Stimulated activated CD8-positive, alpha-beta memory T cell treated with anti-CD3 and anti-CD28 coated beads, Interleukin-15, amount 100 ng/mL, for 4 hours (primary cell): Measurements from ENCODE around the gene DCBLD1.

Experiments used
- DNase-seq, 2 donors: peaks; one replicate each; pipeline ENCODE4 v3.0.0-alpha.2; 2020; ENCODE audit warnings: low read depth in 2 of 2

DCBLD1 gene

DNA sequence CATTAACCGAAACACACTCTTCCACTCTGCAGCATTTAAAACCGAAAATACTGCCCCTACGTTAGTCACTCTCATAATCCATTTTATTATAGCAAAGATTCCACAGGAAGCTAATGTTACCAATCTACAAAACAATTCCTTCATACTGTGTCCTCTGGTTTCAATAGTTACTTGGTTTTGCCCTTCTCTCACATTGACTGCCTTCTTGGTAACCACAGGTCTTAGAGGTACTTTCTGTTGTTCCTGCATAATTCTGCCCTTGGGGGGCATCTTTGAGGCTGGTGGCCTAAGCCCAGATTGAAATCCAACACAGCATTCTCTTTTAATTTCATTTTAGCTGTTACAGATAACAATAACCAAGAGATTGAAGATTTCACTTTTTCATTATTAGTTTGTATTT, 9.8 kb upstream of the DCBLD1 start:
- no peak for DNase-seq

GRCh38 chr6:117473401-117473800, 9.1 kb upstream of the DCBLD1 start:
- no peak for DNase-seq

DNA sequence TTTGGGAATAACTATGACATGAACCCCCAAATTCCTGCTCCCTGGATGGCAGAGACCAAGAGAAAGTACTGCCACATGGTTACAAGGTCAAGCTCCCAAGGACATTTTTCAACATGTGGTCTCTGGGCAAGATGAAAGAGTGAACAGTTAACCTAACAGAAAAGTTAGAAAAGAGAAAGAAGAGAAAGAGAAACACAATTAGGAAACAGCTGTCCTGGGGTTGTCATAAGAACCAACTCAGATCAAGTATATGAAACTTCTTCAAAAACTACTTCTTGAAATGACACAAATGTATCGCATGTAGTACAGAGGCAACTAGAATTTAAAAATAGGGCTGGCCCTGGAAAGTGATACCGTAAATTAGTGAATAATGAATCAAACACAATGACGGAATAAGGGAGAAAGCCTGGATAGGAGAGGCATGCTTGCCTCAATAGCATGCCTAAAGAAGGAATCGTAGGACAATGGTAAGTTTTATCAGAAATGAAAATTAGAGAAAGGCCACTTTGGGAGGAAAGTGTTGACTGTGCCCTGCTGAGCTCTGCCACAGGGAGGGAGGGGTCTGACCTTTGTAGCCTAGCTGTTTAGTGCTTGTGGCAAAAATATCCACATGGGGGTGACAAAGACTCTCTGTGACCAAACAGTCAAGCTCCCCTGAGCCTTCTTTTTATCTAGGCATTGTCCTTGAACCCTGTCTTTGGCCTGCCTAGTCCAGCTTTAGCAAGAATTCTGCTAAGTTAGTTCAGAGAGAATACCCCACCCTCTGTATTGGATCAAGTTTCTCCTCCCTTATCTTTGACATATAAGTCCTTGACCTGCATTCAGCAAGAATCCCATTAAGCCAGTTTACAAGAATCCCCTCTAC, 4.3 kb upstream of the DCBLD1 start:
- no peak for DNase-seq

DNA sequence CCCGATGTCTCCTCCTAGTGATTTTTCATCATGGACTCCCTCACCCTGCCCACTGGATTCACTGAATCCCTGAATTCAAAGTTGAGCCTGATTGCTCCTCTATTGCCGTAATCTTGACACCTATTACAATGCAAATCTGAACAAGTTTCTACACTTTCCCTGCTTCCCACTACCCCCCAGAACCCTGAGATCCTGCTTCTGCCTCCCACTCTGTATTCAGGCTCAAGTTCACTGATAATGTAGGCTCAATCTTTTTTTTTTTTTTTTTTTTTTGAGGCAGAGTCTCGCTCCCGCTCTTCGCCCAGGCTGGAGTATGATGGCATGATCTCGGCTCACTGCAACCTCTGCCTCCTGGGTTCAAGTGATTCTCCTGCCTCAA, 3.6 kb upstream of the DCBLD1 start:
- DNase-seq = no peak

GRCh38 chr6:117480651-117481050, 1.8 kb upstream of the DCBLD1 start:
- DNase-seq = no peak

GRCh38 chr6:117481278-117481925, 1.1 kb upstream of the DCBLD1 start:
- no peak for DNase-seq

DNA sequence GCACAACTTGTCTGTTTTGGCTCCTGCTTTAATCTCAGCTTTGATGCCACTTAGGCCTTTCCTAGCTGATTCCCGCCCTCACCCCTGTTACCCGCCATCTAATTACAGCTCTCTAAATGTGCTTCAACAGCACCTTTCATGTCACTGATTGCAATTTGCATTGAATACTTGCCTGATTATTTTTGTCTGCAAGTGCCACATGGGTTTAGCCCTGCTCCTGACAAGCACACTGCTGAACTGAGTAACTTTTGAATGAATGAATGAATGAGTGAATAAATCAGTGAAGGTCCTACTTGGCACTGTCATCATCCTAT, 591 bp upstream of the DCBLD1 start:
- DNase-seq = no peak

- no peak for DNase-seq
Observed at GRCh38 chr6:117483004-117483644, 650 bp downstream of the DCBLD1 start.

- no peak for DNase-seq
Observed at GRCh38 chr6:117483645-117484016, 1.2 kb downstream of the DCBLD1 start.

GRCh38 chr6:117484052-117484646, 1.7 kb downstream of the DCBLD1 start:
- DNase-seq = no peak

GRCh38 chr6:117485433-117485832, 3.0 kb downstream of the DCBLD1 start:
- DNase-seq = no peak

DNA sequence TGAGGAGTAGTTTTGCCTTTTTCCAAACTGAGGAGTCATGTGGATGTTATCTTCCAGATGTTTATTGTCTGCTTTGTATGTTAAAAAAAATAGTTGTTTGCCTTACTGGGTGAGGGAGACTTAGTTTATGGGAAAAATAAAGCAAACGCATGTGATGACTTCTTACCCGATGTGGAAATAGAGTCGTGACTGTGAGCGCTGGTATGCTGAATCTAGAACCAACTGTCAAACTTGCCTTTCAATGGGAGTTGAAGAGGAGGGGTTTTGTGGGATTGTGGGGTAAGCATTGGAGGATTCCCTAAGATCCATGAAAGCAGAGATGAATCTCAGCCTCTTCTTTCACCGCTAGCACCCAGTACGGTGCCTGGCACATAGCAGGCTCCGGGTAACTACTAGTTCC, 5.3 kb downstream of the DCBLD1 start:
- no peak for DNase-seq

DNA sequence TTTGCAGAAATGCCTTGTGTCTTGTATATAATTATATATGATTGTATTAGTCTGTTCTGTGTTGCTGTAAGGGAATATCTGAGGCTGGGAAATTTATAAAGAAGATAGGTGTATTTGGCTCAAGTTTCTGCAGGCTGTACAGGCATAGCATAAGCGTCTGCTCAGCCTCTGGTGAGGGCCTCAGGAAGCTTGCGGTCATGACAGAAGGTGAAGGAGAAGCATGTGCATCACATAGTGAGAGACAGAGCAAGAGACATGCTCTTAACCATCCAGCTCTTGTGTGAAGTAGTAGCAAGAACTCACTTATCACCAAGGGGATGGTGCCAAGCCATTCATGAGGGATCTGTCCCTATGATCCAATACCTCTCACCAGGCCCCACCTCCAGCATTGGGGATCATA, 6.5 kb downstream of the DCBLD1 start:
- DNase-seq = no peak

DNA sequence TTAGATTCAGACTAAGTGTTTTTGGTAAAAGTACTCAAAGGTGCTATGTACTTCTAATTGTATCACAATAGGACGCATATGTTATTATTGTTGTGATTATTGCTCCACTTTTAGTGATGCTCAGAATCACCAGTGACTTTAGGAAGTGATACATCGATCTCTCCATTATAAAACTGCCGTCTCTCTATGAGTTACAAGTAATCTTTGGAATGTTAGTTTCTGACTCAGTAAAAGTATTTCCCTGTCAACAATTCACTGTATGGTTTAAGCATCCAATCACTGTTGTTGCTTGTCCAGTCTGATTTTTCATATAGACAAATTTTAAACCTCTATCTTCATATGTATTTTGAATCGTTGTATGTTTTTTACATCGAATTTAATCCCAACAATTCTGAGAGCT, 9.4 kb downstream of the DCBLD1 start:
- no peak for DNase-seq

GRCh38 chr6:117493470-117493869, 11.0 kb downstream of the DCBLD1 start:
- DNase-seq = no peak

DNA sequence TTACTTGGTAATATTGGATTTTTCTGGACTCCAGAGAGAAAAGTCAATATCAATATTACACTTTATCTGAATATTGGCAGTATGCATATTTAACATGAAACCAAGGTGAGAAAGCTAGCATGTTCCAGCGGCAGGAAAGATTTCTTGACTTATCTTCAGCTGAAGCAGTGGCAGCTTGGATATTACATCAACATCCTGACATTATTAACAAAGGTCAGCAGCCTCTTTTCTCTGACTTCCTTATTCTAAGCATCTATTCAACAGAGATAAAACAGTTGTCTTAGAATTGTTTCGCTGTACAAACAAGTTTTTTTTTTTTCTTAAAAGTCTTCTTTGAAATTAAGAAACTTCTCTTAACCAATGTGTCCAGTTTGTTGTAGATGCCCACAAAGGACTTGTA, 11.8 kb downstream of the DCBLD1 start:
- DNase-seq = no peak

DNA sequence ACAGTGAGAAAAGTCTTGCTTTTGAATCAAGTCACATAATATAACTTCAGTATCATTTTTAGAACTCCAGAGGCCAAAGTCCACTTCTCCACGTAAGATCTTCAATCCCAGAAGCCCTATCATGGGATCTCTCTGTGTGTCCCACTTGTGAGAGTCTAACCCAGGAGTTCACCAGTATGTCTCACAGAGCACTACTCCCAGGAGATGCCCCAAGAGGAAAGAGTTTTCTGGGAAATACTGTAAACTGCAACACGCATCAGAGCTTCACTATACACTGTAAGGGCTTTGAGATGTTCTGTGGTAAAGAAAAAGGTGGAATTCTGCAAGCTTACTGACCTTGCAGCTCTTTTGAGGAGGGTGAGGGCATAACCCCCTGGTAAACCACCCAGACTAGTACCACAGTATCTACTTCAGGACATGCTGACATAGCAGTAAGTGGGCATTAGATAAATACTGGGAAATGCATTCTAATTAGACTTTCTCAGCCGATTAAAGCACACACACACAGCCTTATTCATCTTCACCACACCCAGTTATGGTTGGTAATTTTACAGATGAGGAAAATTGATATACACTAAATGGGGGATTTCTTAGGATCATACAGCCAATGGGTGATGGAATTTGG, 12.3 kb downstream of the DCBLD1 start:
- DNase-seq = no peak

- no peak for DNase-seq
Observed at GRCh38 chr6:117495425-117495824, 13.0 kb downstream of the DCBLD1 start.

- no peak for DNase-seq
Observed at GRCh38 chr6:117495869-117496268, 13.4 kb downstream of the DCBLD1 start.

- DNase-seq = no peak
Observed at GRCh38 chr6:117496383-117496990, 14.0 kb downstream of the DCBLD1 start.

DNA sequence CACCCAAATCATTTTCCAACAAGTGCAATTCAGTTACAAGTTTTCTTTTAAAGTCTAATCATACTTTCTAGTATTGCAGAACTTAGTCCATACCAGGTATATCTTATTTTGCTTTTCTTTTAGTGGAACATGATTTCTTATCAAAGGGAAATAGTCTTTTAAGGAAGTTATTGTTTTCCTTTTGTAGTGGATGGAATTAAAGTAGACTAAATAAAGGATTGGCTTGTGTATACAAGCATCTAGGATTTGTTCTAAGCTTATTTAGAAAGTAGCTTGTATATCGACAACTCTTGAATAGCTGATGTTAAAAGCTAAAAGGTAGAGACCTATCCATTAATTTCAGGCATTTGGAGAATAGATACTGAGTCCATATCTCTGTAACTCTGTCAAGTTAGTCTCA, 14.8 kb downstream of the DCBLD1 start:
- DNase-seq = no peak

DNA sequence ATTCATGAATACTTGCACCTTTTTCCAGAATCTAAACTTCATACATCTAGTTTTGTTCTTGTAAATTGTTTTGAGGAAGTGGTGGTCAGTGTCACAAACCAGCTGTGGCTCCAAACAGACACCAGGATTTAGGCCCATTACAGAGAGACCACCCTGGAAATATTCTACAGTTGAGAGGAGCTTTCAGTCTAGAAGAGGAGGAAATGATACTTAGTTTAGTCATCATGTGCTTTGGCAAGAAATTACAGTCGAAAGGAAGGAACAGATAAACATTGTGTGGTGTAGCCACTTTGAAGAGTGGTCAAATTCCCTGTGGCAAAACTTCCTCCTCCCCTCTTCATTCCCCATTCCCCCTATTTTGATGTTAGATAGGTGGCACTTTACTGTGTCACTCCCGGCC, 15.7 kb downstream of the DCBLD1 start:
- DNase-seq = no peak
